H1 (cell line): ENCODE data around the gene PASK. TPM values are rescaled to one million over a fixed set of nuclear protein-coding genes. Genes with fewer than 3 reads are reported as not detected.

Source experiments
- ASH2L ChIP-seq: fragments of 200-600, 300-600 bp; sonication (generic); IDR thresholded peaks from one replicate; pipeline ENCODE4 v1.7.1; 2017; ENCODE audit warnings: low read length
- POU5F1 ChIP-seq: IDR thresholded peaks from 2 replicates; pipeline ENCODE4 v1.6.1; 2011; ENCODE audit warnings: low read depth, mild to moderate bottlenecking, low read length, moderate library complexity
- RNF2 ChIP-seq: fragments of 200-900, 300-1000 bp; sonication (generic); IDR thresholded peaks from 2 replicates; pipeline ENCODE4 v1.7.1; 2016; ENCODE audit warnings: borderline replicate concordance, low read depth, mild to moderate bottlenecking, antibody characterized with exemption, low read length; ENCODE audit not compliant: poor library complexity, severe bottlenecking; ENCODE audit errors: missing control alignments
- polyA plus RNA-seq, 7 experiments: library from polyadenylated mRNA; depleted of rRNA in 3 of 7; stranded (reverse) in 5 of 7; unstranded in 2 of 7; fragments of >200 nt in 5 of 7; fragments of 200-250 nt in 2 of 7; gene quantifications; 1 replicate in 5 of 7; 2 replicates in 1 of 7; 4 replicates in 1 of 7; pipeline versions ENCODE4 v1.2.1 to v1.2.3, GENCODE V29; 2011 to 2013; ENCODE audit warnings: missing spikeins in 2 of 7, mixed read lengths in 2 of 7
- total RNA-seq: library from RNA; stranded (reverse); fragmentation: NEBNext Ultra II Directional; extraction: Animal tissue kit (Norgen Biotek cat#: 25700); gene quantifications from 2 replicates; pipeline ENCODE4 v1.2.1, GENCODE V29; 2021
- TF ChIP-seq, protein P1 (sequence below): IDR thresholded peaks from 2 replicates; pipeline ENCODE4 v1.6.1; 2012; ENCODE audit warnings: low read length, inconsistent platforms

Gene PASK
- total and polyA plus RNA-seq, 2 of the 8 experiments (the other 6 are each of a cell fraction or from before 2014, with no cell fraction given) = 20.5 to 66.1 TPM

DNA sequence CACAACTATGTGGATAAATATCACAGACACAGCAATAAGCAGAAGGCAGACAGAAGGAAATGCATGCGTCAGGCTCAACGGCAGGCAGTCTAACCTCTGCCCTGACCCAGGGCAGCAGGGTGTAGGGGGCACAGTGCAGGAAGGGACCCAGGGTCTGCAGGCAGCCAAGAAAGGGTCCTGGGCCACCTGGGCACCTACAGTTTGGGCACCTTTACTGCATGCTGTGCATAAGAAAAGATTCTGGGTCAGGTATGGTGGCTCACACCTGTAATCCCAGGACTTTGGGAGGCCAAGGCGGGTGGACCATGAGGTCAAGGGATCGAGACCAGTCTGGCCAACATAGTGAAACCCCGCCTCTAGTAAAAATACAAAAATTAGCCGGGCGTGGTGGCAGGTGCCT lies 17.7 kb downstream of the PASK start (continued):
- TF ChIP-seq ASH2L (no peak), POU5F1 (no peak), RNF2 (no peak)
- TF ChIP-seq, protein P1, sequence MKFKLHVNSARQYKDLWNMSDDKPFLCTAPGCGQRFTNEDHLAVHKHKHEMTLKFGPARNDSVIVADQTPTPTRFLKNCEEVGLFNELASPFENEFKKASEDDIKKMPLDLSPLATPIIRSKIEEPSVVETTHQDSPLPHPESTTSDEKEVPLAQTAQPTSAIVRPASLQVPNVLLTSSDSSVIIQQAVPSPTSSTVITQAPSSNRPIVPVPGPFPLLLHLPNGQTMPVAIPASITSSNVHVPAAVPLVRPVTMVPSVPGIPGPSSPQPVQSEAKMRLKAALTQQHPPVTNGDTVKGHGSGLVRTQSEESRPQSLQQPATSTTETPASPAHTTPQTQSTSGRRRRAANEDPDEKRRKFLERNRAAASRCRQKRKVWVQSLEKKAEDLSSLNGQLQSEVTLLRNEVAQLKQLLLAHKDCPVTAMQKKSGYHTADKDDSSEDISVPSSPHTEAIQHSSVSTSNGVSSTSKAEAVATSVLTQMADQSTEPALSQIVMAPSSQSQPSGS = no peak
- TF ChIP-seq, all 59 proteins: peak for 0
